ENCODE measurements around the gene SMKR1. TPM values are rescaled to one million over a fixed set of nuclear protein-coding genes. Genes with fewer than 3 reads are reported as not detected.
A peak's percentile ranks its signal among the peaks of the same experiment; 100 is the strongest.
"Not testable (repeated sequence)": the region's sequence is repeated elsewhere in the genome, so short reads cannot be mapped to it uniquely, and the experiment has no call there.

The SMKR1 gene
- total RNA-seq, 1 donor from 2014 or later = not detected

DNA sequence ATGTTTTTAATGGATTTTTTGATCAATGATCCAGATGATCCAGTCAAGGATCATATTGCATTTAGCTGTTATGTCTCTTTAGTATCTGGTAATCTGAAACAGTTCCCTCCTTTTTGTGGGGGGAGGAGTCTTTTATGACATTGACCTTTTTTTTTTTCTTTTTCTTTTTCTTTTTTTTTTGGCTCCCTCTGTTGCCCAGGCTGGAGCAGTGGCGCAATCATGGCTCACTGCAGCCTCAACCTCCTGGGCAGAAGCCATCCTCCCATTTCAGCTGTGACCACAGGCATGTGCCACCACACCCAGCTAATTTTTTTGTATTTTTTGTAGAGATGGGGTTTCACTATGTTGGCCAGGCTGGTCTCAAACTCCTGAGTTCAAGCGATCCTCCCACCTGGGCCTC is 22.1 kb downstream of the SMKR1 start:
- ATAC-seq = peak; percentile 47
- DNase-seq (ENCODE audit: low spot score) = not testable (repeated sequence)

DNA sequence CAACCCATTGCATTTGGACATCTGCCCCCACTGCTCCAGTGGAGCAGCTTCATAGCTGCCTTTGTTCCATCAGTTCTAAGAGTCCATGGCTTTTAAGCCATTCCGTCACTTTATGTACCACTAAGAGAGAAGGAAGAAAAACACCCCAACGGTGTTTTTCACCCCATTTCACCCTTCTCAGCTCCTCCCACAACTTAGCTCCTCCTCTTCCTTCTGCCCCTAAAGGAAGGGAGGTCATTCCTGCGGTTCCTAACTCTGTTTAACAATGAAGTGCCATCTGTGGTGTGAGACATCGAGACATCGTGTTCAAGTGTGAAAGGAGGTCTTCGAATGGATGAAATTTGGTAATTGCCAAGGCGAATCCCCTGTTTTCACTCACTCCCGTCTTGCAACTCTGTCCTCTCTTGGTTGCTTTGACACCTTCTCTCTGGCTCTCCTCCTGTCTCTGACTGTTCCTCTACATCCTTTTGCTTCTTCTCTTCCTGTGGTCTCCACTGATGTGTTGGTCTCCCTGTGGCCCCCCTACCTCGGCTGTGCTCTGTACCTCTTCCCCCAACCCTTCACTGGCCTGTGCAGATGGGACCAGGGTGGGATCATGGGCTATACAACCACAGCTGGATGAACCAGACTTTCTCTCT is 23.0 kb downstream of the SMKR1 start:
- DNase-seq (ENCODE audit: low spot score) (no peak), ATAC-seq (no peak)

DNA sequence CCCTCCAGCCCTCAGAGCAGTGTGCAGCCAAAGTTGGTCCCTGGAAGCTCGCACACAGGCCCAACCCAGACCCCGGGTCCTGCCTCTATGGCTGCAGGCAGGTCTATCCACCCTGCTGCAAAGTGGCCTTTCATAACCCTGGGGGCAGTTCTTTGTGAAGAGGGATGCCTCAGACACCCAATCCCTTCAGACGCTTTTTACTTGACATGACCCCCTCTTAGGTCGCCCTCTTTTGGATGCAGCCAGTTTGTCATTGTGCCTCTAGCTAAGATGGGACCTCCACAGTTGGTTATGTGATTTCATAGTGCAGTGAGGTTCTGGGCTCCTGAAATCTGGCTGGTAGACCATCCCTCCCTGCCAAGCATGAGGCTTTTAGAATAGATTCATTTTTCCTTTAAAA is 27.3 kb downstream of the SMKR1 start:
- DNase-seq (ENCODE audit: low spot score) = no peak
- ATAC-seq = no peak

DNA sequence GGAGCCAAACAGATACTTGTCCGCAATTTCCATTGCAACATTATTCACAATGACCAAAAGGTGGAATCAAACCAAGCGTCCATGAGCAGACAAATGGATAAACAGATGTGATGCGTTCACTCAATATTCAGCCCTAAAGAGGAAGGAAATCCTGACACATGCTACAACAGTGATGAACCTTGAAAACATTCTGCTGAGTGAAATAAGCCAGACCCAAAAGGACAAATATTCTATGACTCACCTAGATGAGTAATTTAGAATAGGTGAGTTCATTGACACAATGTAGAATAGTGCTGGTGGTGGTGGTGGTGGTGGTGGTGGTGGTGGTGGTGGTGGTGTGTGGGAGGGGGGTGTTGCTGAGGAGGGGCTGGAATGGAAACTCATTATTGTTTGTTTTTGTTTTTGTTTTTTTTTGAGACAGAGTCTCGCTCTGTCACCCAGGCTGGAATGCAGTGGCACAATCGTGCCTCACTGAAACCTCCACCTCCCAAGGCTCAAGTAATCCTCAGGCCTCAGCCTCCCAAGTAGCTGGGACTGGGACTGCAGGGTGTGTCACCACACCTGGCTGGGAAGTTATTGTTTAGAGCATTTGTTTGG is 28.6 kb downstream of the SMKR1 start:
- no peak for DNase-seq (ENCODE audit: low spot score)
- no peak for ATAC-seq

DNA sequence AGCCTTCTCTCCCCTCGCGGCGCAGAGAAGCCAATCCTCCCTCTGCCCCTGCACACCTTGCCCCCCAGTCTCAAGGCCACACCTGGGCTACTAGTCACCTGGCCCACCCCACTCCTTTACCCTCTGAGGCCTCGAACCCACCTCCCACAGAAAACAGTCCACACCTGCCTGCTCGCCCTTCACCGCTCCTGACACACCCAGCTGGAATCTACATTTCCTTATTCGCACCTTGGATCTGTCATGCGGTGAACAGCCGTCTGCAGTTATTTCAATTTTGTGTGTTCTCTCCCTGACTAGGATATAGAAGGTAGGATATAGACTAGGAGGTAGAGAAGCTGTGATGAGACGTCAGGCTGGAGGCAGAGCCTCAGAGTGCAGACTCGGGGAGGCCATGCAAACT is 29.4 kb downstream of the SMKR1 start:
- ATAC-seq (no peak), DNase-seq (ENCODE audit: low spot score) (no peak)

DNA sequence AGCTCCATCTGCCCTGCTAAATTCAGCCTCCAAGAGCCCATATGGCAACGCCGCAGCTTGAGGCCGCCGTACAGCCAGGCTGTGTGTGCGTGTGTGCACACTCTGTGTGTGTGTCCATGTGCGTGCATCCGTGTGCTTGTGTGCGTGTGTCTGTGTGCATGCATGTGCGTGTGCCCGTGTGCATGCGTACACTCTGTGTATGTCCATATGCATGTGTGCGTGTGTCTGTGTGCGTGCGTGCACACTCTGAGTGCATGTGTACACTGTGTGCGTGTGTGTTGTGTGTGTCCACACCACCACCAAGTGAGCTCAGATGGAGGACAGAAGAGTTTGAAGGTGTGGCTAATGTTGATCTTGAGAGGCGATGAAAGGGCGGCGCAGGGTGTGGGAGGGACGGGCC is 30.0 kb downstream of the SMKR1 start:
- ATAC-seq (no peak), DNase-seq (ENCODE audit: low spot score) (no peak)

DNA sequence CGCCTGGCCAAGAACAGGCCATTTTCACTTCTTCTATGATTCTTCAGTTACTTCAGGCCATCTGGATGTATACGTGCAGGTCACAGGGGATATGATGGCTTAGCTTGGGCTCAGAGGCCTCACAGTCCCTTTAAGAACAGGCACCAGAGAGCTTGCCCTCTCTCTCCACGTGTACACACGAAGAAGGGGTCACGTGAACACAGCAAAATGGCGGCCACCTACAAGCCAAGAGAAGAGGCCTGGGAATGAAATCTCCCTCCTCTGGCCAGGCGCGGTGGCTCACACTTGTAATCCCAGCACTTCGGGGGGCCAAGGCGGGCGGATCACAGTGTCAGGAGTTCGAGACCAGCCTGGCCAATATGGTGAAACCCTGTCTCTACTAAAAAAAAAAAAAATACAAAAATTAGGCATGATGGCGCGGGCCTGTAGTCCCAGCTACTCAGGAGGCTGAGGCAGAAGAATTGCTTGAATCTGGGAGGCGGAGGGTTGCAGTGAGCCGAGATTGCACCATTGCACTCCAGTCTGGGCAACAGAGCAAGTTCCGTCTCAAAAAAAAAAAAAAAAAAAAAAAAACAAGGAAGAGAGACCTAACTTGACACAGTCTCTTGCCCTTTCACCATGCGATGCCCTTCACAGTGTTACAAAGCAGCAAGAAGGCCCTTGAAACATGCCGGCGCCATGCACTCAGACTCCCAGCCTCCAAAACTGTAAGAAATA is 32.4 kb downstream of the SMKR1 start:
- not testable (repeated sequence) for DNase-seq (ENCODE audit: low spot score); ATAC-seq

DNA sequence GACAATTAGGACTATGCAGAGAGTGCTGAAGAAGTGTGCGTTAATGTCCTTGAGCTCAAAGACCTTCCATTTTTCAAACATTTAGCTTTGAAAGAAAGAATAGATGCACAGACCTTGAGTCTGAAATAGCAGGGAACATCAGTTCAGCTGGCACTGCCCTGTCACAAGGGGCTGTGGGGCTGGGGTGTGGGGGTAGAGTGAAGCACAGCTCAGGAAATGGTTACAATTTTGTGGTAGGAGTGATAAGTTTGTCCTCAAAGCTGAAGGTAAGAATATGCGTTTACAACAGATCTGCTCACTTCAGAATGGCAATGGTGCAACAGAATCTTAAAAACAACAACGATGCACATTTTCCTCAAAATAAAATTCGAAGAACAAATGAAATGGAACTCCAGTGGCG is 33.6 kb downstream of the SMKR1 start:
- no peak for DNase-seq (ENCODE audit: low spot score)
- ATAC-seq = no peak

DNA sequence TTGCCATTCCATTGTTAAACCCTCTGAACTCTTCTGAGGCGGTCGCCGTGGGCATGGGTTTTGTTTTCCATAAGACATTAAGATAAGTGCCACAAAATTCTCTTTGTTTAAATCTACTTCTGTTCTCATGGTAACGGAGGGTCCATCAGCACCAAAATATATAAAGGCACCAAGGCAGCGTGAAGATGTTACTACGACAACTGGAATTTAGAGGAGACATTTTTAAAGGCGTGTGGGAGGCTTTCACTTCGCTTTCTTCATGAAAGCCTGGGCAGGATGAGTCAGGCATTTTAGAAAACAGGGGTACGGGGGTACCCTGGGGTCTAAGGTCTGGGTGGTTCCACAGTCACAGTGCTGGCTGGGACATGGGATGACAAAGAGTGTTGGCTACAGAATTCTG is 34.0 kb downstream of the SMKR1 start:
- no peak for ATAC-seq
- no peak for DNase-seq (ENCODE audit: low spot score)

DNA sequence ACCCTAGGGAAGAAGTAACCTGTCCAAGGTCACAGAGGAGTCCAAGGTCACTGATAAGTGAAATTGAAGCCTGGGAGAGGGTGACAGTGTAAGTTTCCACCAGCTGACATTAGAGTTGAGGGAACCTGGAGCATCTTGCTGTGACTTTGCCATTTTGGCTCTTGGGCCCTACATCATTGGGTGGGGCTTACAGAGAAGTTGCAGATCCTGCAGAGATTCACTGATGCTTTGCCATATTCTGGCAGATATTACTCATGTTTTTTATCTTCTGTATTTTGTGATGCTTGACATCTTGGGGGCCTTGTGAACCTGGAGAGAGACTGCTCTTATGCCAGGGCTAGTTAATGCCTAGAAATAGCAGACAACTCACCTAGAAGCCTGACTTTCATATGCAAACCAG is 36.5 kb downstream of the SMKR1 start:
- ATAC-seq (no peak), DNase-seq (ENCODE audit: low spot score) (no peak)

DNA sequence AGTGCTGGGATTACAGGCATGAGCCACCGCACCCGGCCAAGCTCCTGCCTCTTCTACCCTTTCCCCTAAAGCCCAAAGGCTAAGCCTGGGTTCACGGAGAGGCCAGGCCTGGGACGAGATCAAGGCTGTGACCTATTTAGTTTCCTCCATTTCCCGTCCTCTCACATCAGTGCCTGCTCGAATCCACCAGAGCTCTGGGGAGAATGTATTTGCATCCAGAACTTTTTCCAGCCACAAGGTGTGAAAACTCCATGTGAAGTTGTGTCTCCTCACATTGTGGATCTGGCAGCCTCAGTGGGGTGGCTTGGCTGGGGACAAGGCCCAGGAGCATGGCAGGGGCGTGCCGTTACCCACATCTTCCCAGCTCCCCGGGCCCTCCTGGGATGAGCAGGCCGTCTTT is 38.0 kb downstream of the SMKR1 start:
- DNase-seq (ENCODE audit: low spot score) (no peak), ATAC-seq (no peak)

DNA sequence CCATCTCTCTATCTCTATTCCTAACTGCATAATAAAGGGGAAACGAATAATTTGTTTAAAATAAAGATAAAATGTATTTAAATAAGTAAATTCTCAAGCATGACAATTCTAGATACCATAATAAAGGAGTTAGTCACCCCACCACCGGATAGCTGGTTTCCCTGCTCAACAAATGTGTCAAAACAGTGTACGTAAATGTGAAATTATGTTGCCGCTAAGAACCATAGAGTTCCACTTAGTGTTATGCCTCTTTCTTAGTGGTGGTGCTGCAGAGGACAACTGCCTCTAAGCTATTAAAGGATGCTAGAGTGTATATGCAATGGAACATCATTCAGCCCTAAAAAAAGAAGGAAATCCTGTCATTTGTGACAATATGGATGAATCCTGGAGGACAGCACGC is 42.4 kb downstream of the SMKR1 start:
- ATAC-seq = no peak
- DNase-seq (ENCODE audit: low spot score) = no peak

DNA sequence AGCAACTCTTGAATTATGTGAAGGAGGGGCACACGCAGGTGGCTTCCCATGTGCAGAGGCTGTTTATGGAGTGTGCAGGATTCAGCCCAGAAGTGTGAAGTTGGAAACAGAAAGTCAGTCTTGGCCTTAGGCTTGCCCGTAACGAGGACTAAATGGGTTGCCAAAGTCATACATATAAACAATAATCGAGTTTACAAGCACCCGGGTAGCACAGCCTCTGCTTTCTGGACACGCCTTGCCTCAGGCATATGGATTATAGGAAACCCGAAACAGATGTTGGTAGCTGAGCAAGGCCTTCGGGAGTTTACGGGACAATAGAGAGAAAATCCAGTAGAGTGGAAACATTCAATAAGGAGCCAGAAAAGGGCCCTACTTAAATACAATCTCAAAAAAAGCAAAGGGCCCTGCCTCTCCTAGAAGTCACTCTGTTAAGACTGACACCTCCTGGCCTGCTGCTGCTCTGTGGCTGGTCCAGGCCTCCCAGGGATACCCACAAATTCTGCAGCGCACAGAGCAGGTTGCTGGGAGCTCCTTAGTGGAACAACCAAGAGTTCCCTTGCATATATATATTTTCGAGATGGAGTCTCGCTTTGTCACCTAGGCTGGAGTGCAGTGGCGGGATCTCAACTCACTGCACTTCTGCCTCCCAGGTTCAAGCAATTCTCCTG is 48.5 kb downstream of the SMKR1 start:
- DNase-seq (ENCODE audit: low spot score) (no peak), ATAC-seq (no peak)

DNA sequence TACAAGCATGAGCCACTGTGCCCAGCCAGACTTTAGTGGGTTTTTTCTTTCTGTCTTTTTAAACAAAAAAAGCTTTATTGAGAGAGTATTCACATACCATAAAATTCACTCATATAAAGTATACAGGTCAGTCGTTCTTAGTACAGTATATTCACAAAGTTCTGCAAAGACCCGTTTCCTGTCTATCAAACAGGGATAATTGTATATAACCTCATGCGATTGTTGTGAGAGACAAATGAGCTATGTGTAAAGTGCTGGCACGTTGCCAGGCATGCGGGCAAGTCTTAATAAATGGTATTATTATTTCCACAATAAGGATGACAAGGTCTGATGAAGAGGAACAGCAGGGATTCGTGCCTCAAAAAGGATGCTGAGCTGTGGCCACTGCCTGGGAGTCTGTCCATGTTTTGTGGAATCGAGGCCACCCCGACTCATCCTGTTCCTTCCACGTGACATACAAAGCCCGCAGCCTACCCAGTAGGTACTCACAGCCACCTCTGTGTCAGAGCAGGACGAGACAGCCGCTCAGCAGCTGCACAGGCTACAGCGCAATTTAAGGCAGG is 51.6 kb downstream of the SMKR1 start:
- ATAC-seq = no peak

DNA sequence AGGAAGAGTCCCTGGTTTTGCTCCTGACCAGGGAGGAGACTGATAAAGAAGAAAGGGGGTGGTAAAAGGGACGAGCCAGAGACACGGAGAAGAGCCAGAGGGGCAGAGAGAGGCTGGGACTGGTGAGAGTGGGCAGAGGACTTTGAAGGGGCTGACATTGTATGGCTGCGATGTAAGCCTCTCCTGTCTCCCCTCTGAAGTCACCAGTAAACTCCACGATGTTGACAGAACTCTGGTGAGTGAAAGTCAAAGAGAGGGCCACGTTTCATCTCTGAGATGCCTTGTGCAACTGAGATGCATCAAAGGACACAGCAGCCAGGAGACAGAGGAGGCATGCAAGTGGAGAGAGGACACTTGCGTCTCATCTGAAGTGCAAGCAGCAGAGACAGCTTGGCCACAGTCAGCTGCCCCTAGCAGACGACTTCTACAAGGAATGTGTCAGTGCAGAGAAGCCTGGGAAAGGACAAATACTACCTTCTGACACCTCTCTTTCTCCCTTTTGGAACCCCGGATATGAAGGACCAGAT is 54.3 kb downstream of the SMKR1 start:
- DNase-seq (ENCODE audit: low spot score) = no peak
- no peak for ATAC-seq

More for the DNA sequence above, 51.6 kb downstream of the SMKR1 start:
- no peak for DNase-seq (ENCODE audit: low spot score)

DNA sequence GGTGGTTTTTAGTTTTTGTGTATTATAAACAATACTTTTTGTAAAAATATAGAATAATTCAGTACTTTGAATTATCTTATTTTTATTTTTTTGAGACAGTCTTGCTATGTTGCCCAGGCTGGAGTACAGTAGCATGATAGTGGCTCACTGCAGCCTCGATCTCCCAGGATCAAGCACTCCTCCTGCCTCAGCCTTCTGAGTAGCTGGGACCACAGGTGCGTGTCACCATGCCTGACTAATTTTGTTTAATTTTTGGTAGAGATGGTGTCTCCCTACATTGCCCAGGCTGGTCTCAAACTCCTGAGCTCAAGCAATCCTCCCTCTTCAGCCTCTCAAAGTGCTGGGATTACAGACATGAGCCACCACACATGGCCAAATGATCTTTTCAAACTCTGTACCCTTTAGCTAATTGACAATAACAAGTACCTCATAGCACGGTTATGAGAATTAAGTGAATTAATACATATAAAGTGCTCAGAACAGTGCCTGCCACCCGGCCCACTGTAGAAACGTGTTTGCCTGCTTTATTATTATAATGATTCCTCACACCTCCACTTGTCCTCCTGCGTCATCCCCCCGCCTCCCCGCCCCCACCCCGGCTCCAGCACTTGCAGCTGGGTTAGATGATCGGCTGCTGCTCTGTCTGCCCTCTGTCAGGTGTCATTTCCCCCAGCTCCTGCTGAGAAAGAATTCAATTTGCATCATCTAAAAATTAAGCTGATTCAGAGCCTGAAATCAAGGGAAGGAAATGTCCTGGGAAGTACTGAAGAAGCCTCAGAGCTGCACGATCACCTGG is 55.6 kb downstream of the SMKR1 start:
- DNase-seq (ENCODE audit: low spot score) = no peak
- no peak for ATAC-seq

DNA sequence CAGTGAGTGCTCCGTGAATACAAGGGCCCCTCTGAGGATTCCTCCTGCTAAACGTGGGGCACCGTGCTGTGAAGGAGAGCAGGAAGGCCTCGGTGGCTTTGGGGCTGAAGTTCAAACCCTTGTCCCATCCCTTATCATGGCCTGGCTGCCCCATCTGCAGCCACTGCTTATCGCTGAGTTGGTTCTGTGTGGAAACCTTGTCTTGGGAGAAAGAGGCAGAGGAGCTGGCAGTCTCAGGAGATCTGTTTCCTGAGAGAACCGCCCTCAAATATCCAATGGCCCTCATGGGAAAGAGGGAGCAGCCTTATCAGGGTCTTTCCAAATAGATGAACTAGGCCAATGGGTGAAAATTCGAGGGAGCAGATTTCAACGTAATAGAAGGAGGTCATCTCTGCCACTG is 57.2 kb downstream of the SMKR1 start:
- ATAC-seq (no peak), DNase-seq (ENCODE audit: low spot score) (no peak)

DNA sequence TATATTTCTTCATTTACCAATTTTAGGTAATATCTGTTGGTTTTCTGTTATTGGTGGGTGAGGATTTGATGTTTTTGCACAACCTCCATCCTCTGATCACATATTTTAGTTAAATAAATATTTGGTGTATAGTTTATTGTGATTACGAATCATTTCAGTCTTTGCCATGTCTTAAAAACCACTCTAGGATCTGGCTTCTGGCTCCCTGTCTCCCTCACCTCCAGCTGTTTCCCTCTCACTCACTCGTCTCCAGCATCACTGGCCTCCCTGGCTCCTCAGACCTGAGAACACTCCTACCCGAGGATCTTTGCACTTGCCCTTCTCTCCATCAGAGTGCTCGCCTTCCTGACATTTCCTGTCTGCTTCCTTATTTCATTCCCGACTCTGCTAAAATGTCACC is 58.5 kb downstream of the SMKR1 start:
- DNase-seq (ENCODE audit: low spot score) (no peak), ATAC-seq (no peak)

DNA sequence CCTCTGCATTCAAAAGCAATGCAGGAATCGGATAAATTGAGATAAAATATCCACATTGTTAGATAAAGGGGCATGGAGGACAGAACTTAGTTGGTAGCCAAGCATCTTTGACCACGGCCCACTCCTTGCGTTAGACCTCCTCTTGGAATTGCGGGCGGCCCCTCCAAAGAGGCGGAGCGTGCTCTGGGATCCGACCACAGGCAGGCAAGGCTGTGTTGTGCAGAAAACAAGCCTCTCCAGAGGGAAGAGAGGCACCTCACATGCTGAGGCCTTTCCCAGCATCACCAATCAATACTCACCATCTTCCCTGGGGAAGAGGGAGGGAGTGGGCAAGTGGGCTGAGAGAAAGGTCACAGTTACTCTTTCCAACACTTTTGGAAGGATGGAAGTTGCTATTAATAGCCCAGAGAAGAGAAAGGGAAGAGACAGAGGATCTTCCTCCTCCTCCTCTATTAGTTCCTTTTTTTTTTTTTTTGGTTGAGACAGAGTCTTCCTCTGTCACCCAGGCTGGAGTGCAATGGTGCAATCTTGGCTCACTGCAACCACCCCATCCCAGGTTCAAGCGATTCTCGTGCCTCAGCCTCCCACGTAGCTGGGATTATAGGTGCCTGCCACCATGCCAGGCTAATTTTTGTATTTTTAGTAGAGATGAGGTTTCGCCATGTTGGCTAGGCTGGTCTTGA is 59.5 kb downstream of the SMKR1 start:
- DNase-seq (ENCODE audit: low spot score) (no peak), ATAC-seq (no peak)
